Lower leg skin (tissue), 4 donors: ENCODE results near the gene DTNBP1. TPM values are rescaled to one million over a fixed set of nuclear protein-coding genes. Genes with fewer than 3 reads are reported as not detected.

Source experiments
- DNase-seq, 2 donors: peaks; one replicate each; pipeline ENCODE4 v3.0.0-alpha.2; 2019; ENCODE audit warnings: low spot score in 2 of 2
- H3K4me3 ChIP-seq: fragments of 200-600 bp; sonication (generic); 2 replicates; pipeline ENCODE4 v1.5.1; 2017; ENCODE audit warnings: mild to moderate bottlenecking, low read depth; ENCODE audit not compliant: poor library complexity, severe bottlenecking
- POLR2A ChIP-seq, 2 donors: fragments of 450-650 bp; IDR thresholded peaks; one replicate each; pipeline ENCODE4 v1.6.1; 2016 to 2017; ENCODE audit warnings: antibody characterized with exemption in 2 of 2, mild to moderate bottlenecking in 1 of 2, moderate library complexity in 1 of 2
- WGBS, 2 donors: methylation state at CpG; one replicate each; pipeline ENCODE4 v1.1.5; 2018; 5-methylcytosine and 5-hydroxymethylcytosine counted together
- intact Hi-C: fragments of 100-400 bp; cut with DNase I; formaldehyde crosslinking; loops from one replicate; pipeline ENCODE4 v1.15.0; 2023; ENCODE audit warnings: low total_unique reads
- total RNA-seq, 4 donors: library from RNA; depleted of rRNA; stranded (reverse); fragments of >200 nt; gene quantifications; one replicate each; pipeline ENCODE4 v1.1.0, GENCODE V29; 2016
- TF ChIP-seq, protein P1 (sequence below), 3 donors: fragments of 450-650 bp; IDR thresholded peaks; one replicate each; pipeline ENCODE4 v1.5.1; 2016; ENCODE audit warnings: antibody characterized with exemption in 3 of 3, mild to moderate bottlenecking in 3 of 3, moderate library complexity in 2 of 3

DTNBP1 gene
- total RNA-seq, 4 donors from 2014 or later, result 9.4 to 13.2 (median 11.6) TPM

GRCh38 chr6:15697895-15698294 is 35.1 kb upstream of the DTNBP1 start:
- 87 to 89% methylated on average over 4 of the region's 4 CpGs for WGBS, 2 donors
- no peak for DNase-seq
- no peak overlapping the region for H3K4me3 ChIP-seq
- intact Hi-C loops, result loop anchor here (10.0 kb wide), 1 partner anchor 487 kb away; no protein-coding TSS in a partner anchor
- no peak for TF ChIP-seq POLR2A (IDR thresholded peaks at IDR 0.05)
- TF ChIP-seq, protein P1, sequence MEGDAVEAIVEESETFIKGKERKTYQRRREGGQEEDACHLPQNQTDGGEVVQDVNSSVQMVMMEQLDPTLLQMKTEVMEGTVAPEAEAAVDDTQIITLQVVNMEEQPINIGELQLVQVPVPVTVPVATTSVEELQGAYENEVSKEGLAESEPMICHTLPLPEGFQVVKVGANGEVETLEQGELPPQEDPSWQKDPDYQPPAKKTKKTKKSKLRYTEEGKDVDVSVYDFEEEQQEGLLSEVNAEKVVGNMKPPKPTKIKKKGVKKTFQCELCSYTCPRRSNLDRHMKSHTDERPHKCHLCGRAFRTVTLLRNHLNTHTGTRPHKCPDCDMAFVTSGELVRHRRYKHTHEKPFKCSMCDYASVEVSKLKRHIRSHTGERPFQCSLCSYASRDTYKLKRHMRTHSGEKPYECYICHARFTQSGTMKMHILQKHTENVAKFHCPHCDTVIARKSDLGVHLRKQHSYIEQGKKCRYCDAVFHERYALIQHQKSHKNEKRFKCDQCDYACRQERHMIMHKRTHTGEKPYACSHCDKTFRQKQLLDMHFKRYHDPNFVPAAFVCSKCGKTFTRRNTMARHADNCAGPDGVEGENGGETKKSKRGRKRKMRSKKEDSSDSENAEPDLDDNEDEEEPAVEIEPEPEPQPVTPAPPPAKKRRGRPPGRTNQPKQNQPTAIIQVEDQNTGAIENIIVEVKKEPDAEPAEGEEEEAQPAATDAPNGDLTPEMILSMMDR (IDR thresholded peaks at IDR 0.05), result no peak

DNA sequence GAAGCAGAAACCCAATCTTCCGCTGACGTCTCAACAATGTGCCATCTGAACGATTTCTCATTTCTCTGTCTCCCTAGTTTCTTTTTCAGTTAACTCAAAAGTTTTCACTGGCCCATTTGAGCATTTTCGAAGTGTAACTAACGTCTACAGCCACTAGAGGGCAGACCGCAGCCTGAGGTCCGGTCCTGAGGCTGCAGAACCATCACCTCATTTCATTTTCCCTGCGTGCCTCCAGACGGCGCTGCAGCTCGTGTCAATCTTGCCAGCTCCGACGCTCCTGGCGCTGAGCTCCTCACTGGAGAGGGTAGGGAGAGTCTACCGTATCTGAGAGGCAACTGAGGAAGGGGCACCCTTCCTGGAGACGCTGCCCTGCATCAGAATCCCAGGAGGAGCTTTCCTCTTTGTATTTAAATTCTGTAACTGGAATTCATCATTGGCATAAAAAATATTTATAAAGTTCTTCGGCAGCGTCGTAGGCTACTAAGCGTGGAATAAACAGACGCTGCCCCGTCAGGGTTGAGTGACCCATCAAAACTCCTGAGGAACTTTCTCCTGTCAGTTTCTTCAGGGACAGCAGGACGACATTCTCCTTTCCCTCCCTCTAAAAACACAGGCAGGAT is 28.5 kb upstream of the DTNBP1 start:
- DNase-seq, result peak; percentile 82 to 96
- TF ChIP-seq, protein P1 (IDR thresholded peaks at IDR 0.05), result peak in 2 of 3 donors; percentile 98 to 99
- no peak for TF ChIP-seq POLR2A (IDR thresholded peaks at IDR 0.05)
- intact Hi-C loops, result loop anchor here (5.0 to 10.0 kb wide), 2 partner anchors 493 to 516 kb away; no protein-coding TSS in a partner anchor
- no peak overlapping the region for H3K4me3 ChIP-seq
- WGBS, 2 donors, result 20 to 22% methylated on average over 23 of the region's 23 CpGs

DNA sequence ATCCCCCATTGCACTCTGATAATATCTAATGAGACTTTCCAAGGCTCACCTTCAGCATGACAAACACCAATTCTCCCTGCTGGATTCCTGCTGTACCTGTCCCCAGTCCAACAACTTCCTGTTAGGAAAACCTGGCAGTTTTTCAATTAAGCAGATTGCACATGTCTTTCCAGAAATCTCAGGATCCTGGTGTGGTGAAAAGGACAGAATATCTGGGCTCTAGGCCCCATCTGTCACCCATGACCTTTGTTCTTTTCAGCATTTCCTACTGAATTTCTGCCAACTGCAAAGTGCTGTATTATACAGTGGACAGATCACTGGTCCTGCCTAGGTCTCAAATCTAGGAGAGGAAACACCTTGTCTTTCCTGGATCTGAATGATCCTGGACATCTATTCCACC is 27.7 kb upstream of the DTNBP1 start:
- TF ChIP-seq, protein P1 (IDR thresholded peaks at IDR 0.05), result no peak
- no peak for TF ChIP-seq POLR2A (IDR thresholded peaks at IDR 0.05)
- intact Hi-C loops, result loop anchor here (5.0 to 10.0 kb wide), 2 partner anchors 494 to 517 kb away; no protein-coding TSS in a partner anchor
- DNase-seq, result no peak
- no peak overlapping the region for H3K4me3 ChIP-seq

DNA sequence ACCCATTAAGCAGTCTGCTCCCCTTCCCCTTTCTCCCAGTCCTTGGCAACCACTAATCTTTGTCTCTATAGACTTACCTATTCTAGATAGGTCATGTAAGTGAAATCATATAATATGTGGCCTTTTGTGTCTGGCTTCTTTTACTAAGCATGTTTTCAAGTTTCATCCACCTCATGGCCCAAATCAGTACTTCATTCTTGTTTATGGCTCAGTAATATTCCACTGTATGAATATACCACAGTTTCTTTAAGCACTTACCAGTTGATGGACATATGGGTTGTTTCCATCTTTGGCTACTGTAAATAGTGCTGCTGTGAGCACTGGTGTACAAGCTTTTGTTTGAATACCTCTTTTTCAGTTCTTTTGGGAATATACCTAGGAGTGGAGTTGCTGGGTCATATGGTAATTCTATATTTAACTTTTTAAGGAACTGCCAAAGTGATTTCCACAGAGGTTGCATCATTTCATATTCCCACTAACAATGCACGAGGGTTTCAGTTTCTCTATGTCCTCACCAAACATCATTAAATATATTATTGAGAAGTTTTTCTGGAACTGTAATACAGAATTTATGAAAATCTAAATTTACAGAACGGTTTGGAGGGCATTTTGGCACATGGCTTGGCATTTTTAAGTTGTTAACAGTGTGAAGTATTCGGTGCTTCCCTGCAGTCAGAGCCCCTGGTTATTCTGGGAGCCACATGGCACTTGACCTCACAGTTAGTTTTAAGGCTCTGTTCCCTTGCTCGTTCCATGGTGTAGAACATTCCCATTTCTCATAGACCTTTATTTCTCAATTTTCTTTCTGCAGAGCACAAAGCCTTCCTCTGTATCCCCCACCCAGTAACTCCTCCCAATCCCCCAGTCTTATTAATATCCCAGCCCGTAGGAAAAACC is 27.0 kb upstream of the DTNBP1 start:
- intact Hi-C loops, result loop anchor here (5.0 to 10.0 kb wide), 2 partner anchors 495 to 517 kb away; no protein-coding TSS in a partner anchor
- H3K4me3 ChIP-seq, result no peak overlapping the region
- no peak for DNase-seq
- WGBS, 2 donors, result 57 to 61% methylated on average over 5 of the region's 5 CpGs
- TF ChIP-seq POLR2A (IDR thresholded peaks at IDR 0.05), result no peak
- TF ChIP-seq, protein P1 (IDR thresholded peaks at IDR 0.05), result no peak

DNA sequence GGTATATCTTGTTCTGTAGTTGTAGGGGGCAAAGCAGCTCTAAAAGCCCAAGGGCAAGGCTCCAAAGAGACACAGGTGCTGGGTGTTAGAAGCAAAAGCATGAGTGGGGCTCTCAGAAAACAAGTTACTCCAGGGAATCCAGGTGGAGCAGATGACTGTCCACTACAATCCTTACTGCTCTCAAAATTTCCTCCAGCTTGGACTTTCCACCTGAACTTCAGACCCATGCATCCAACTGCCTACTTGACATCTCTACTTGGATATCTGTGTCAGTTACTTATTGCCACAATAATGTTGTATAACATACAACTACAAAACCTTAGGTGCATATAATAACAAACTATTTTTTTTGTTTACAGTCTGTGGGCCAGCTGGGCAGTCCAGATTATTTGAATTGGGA is 22.8 kb upstream of the DTNBP1 start:
- no peak for DNase-seq
- no peak overlapping the region for H3K4me3 ChIP-seq
- intact Hi-C loops, result no loop called here
- TF ChIP-seq POLR2A (IDR thresholded peaks at IDR 0.05), result no peak
- TF ChIP-seq, protein P1 (IDR thresholded peaks at IDR 0.05), result no peak
